Measurements from ENCODE around the gene FBXL7.

DNA sequence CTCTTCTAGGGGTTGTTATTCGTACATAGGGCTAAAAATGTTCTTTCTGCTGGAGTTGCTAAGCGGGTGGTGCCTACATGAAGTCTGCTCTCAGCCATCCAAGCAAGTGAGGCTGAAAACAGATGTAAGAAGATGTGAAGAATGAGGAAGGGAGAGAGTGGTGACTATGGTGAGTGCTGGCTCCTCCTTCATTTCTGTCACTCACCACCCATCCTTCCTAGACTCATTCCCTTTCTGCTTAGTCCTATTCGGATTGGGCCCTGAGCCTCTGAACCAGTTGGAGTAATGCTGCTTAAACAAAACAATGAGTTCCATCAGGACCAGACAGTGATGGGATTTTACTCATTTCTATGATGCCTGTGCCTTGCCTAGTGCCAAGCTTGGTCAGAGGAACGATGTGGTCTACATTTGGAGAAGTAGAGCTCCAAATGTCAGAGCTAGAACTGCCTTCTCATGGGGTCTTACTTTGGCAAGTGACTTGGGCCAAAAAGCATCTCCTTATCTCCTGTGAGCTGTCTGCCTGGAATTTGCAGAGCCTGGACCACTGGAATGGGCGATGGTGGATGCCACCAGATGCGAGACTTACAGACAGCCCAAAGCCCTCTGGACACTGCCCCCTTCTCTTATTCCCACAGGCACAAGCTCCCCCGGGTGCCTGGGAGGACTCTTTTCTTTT is 192.9 kb downstream of the FBXL7 start:
- TF ChIP-seq, protein P1, sequence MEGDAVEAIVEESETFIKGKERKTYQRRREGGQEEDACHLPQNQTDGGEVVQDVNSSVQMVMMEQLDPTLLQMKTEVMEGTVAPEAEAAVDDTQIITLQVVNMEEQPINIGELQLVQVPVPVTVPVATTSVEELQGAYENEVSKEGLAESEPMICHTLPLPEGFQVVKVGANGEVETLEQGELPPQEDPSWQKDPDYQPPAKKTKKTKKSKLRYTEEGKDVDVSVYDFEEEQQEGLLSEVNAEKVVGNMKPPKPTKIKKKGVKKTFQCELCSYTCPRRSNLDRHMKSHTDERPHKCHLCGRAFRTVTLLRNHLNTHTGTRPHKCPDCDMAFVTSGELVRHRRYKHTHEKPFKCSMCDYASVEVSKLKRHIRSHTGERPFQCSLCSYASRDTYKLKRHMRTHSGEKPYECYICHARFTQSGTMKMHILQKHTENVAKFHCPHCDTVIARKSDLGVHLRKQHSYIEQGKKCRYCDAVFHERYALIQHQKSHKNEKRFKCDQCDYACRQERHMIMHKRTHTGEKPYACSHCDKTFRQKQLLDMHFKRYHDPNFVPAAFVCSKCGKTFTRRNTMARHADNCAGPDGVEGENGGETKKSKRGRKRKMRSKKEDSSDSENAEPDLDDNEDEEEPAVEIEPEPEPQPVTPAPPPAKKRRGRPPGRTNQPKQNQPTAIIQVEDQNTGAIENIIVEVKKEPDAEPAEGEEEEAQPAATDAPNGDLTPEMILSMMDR (IDR thresholded peaks at IDR 0.05; ENCODE audit: extremely low read depth in 1 of 2, insufficient read depth in 1 of 2, low read depth in 1 of 2, low read length in 2 of 2): no peak
- TF ChIP-seq JUN (IDR thresholded peaks at IDR 0.05; ENCODE audit: borderline replicate concordance, insufficient read depth, insufficient read length, low read depth) (no peak), POLR2AphosphoS5 (IDR thresholded peaks at IDR 0.05; ENCODE audit: insufficient read depth, low read depth, low read length) (no peak), EZH2 (IDR thresholded peaks at IDR 0.05; ENCODE audit: borderline replicate concordance, low read depth, low read length, severe bottlenecking) (no peak), POLR2A (IDR thresholded peaks at IDR 0.05; ENCODE audit: low read depth, low read length) (no peak)

All from endothelial cell of umbilical vein (primary cell).